GM12873 (cell line): ENCODE results near the gene RIPK4.

Source experiments
- CTCF ChIP-seq: IDR thresholded peaks from 2 replicates; pipeline ENCODE4 v1.5.1; 2012; ENCODE audit warnings: low read depth, mild to moderate bottlenecking, moderate library complexity, low read length, control low read depth; ENCODE audit not compliant: insufficient read depth; ENCODE audit errors: missing control alignments

Gene RIPK4

GRCh38 chr21:41808094-41808493, 41.2 kb upstream of the RIPK4 start:
- TF ChIP-seq CTCF = no peak

- no peak for TF ChIP-seq CTCF
Measured at GRCh38 chr21:41806773-41807172, 39.9 kb upstream of the RIPK4 start.

- no peak for TF ChIP-seq CTCF
Measured at GRCh38 chr21:41805643-41806042, 38.8 kb upstream of the RIPK4 start.

- no peak for TF ChIP-seq CTCF
Measured at GRCh38 chr21:41805038-41805437, 38.2 kb upstream of the RIPK4 start.

- TF ChIP-seq CTCF = no peak
Measured at GRCh38 chr21:41804381-41804780, 37.5 kb upstream of the RIPK4 start.

GRCh38 chr21:41803316-41803715, 36.5 kb upstream of the RIPK4 start:
- no peak for TF ChIP-seq CTCF

GRCh38 chr21:41802684-41803083, 35.8 kb upstream of the RIPK4 start:
- no peak for TF ChIP-seq CTCF
